Sigmoid colon (tissue), 7 donors: ENCODE measurements around the gene NEAT1. TPM values are rescaled to one million over a fixed set of nuclear protein-coding genes. Genes with fewer than 3 reads are reported as not detected.
"Not testable (repeated sequence)": the region's sequence is repeated elsewhere in the genome, so short reads cannot be mapped to it uniquely, and the experiment has no call there.

Experiments used
- DNase-seq: peaks from one replicate; pipeline ENCODE4 v3.0.0-alpha.2; 2019
- H3K27ac ChIP-seq, 4 donors: fragments of 200-600 bp; sonication (generic); one replicate each; pipeline ENCODE4 v1.5.1; 2016 to 2019; ENCODE audit warnings: mild to moderate bottlenecking in 1 of 4
- H3K27me3 ChIP-seq, 3 donors: fragments of 200-600 bp; sonication (generic); one replicate each; pipeline ENCODE4 v1.5.1; 2019; ENCODE audit warnings: mild to moderate bottlenecking in 1 of 3
- H3K36me3 ChIP-seq, 4 donors: fragments of 200-600 bp; sonication (generic); one replicate each; pipeline ENCODE4 v1.5.1; 2016 to 2019
- H3K4me1 ChIP-seq, 4 donors: fragments of 200-600 bp; sonication (generic); one replicate each; pipeline ENCODE4 v1.5.1; 2017 to 2019
- H3K4me3 ChIP-seq, 4 donors: fragments of 200-600 bp; sonication (generic); one replicate each; pipeline ENCODE4 v1.5.1; 2017 to 2019; ENCODE audit warnings: mild to moderate bottlenecking in 2 of 4, moderate library complexity in 1 of 4
- H3K9me3 ChIP-seq, 4 donors: fragments of 200-600 bp in 3 of 4; sonication (generic) in 3 of 4; one replicate each; pipeline versions ENCODE4 v1.5.1 to v1.6.1; 2013 to 2019
- EP300 ChIP-seq, 4 donors: sonication (generic); formaldehyde crosslinking; IDR thresholded peaks; one replicate each; pipeline ENCODE4 v1.6.1; 2017; ENCODE audit warnings: antibody characterized with exemption in 4 of 4
- POLR2A ChIP-seq, 2 donors: fragments of 450-650 bp; IDR thresholded peaks; one replicate each; pipeline ENCODE4 v1.6.1; 2016; ENCODE audit warnings: antibody characterized with exemption in 2 of 2, mild to moderate bottlenecking in 2 of 2, moderate library complexity in 2 of 2
- POLR2AphosphoS5 ChIP-seq, 4 donors: sonication (generic); formaldehyde crosslinking; IDR thresholded peaks; one replicate each; pipeline ENCODE4 v1.6.1; 2017; ENCODE audit warnings: antibody characterized with exemption in 4 of 4
- WGBS, 2 donors: extraction: QIAGEN DNeasy Blood & Tissue Kit; methylation state at CpG; one replicate each; pipeline ENCODE4 v1.1.7; 2013; 5-methylcytosine and 5-hydroxymethylcytosine counted together
- intact Hi-C: fragments of 100-400 bp; cut with DNase I; formaldehyde crosslinking; loops from one replicate; pipeline ENCODE4 v1.15.1; 2023
- polyA plus RNA-seq, 3 donors: library from polyadenylated mRNA; stranded (reverse); fragments of 200-250 nt; gene quantifications; one replicate each; pipeline ENCODE4 v1.2.3, GENCODE V29; 2013
- total RNA-seq, 4 donors: library from RNA; depleted of rRNA; stranded (reverse); fragments of >200 nt; gene quantifications; one replicate each; pipeline ENCODE4 v1.1.0, GENCODE V29; 2016
- TF ChIP-seq, protein P1 (sequence below), 4 experiments: fragments of 450-650 bp in 3 of 4; fragments of 200-600 bp in 1 of 4; IDR thresholded peaks; one replicate each; pipeline ENCODE4 v1.5.1; 2016 to 2019; ENCODE audit warnings: antibody characterized with exemption in 4 of 4, mild to moderate bottlenecking in 3 of 4, moderate library complexity in 2 of 4
- donor health status: healthy with polysubstance abuse.
- donor health status: Bipolar disorder and iron deficiency.
- donor health status: healthy.

The NEAT1 gene
- total and polyA plus RNA-seq, 7 donors: 26.8 to 587 (median 167) TPM

- Histone ChIP-seq H3K36me3 (peaks cover 22 to 62% (median 33%) of the 10 kb centered on the region in 4 donors), H3K4me1 (peaks cover 0 to 33% (median 28%) of the 10 kb centered on the region in 4 donors), H3K27me3 (no peaks in the 10 kb centered on the region), H3K9me3 (no peaks in the 10 kb centered on the region), H3K27ac (peak overlapping the region; percentile 64 to 100 (median 86)), H3K4me3 (no peak overlapping the region)
- 83% methylated on average over 11 of the region's 11 CpGs for WGBS, 2 donors
- peak; percentile 23 to 66 (median 50) for TF ChIP-seq POLR2AphosphoS5 (IDR thresholded peaks at IDR 0.05)
- no peak for TF ChIP-seq EP300 (IDR thresholded peaks at IDR 0.05)
- intact Hi-C loops: no loop called here
- DNase-seq: peak; percentile 76
These were observed 23.2 kb downstream of the NEAT1 start for GRCh38 chr11:65445604-65446445.

- DNase-seq: peak; percentile 82
- H3K27ac ChIP-seq: peak overlapping the region; percentile 64 to 100 (median 86)
- WGBS, 2 donors: 89 to 92% methylated on average over 11 of the region's 11 CpGs
- H3K27me3 ChIP-seq: no peaks in the 10 kb centered on the region
- peak; percentile 29 to 82 (median 60) for TF ChIP-seq POLR2AphosphoS5 (IDR thresholded peaks at IDR 0.05)
- no peak for TF ChIP-seq POLR2A (IDR thresholded peaks at IDR 0.05)
- TF ChIP-seq, protein P1, sequence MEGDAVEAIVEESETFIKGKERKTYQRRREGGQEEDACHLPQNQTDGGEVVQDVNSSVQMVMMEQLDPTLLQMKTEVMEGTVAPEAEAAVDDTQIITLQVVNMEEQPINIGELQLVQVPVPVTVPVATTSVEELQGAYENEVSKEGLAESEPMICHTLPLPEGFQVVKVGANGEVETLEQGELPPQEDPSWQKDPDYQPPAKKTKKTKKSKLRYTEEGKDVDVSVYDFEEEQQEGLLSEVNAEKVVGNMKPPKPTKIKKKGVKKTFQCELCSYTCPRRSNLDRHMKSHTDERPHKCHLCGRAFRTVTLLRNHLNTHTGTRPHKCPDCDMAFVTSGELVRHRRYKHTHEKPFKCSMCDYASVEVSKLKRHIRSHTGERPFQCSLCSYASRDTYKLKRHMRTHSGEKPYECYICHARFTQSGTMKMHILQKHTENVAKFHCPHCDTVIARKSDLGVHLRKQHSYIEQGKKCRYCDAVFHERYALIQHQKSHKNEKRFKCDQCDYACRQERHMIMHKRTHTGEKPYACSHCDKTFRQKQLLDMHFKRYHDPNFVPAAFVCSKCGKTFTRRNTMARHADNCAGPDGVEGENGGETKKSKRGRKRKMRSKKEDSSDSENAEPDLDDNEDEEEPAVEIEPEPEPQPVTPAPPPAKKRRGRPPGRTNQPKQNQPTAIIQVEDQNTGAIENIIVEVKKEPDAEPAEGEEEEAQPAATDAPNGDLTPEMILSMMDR (IDR thresholded peaks at IDR 0.05): no peak
- TF ChIP-seq EP300 (IDR thresholded peaks at IDR 0.05): no peak
- peaks cover 22 to 54% (median 32%) of the 10 kb centered on the region in 4 donors for H3K36me3 ChIP-seq
- intact Hi-C loops: no loop called here
- H3K9me3 ChIP-seq: no peaks in the 10 kb centered on the region
- H3K4me1 ChIP-seq: peaks cover 0 to 24% (median 22%) of the 10 kb centered on the region in 4 donors
- H3K4me3 ChIP-seq: no peak overlapping the region
These were observed 24.1 kb downstream of the NEAT1 start for GRCh38 chr11:65446446-65447277.

DNA sequence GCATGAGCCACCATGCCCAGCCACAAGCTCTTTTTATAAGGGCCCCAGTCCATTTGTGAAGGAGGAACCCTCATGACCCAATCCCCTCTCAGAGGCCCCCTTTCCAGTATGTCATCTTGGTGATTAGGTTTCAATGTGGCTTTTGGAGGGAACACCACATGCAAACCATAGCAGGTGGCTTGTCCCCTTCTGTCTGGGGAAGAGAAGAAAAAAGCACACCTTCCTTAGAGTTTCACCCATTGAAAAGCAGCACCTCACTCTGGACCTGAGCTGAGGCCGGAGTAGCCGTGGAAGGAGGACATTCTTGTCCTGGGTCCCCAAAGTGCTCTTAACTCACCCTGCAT lies 25.4 kb downstream of the NEAT1 start:
- Histone ChIP-seq H3K27me3 (no peaks in the 10 kb centered on the region), H3K9me3 (no peaks in the 10 kb centered on the region), H3K36me3 (peaks cover 21 to 40% (median 25%) of the 10 kb centered on the region in 4 donors), H3K27ac (peak overlapping the region; percentile 26 to 100 (median 86)), H3K4me1 (peaks cover 0 to 10% (median 9%) of the 10 kb centered on the region in 4 donors), H3K4me3 (no peak overlapping the region)
- intact Hi-C loops: no loop called here
- TF ChIP-seq POLR2A (IDR thresholded peaks at IDR 0.05) (no peak), POLR2AphosphoS5 (IDR thresholded peaks at IDR 0.05) (peak in 1 of 4 donors; percentile 75)
- no peak for DNase-seq
- 98 to 99% methylated on average over 2 of the region's 2 CpGs for WGBS, 2 donors

DNA sequence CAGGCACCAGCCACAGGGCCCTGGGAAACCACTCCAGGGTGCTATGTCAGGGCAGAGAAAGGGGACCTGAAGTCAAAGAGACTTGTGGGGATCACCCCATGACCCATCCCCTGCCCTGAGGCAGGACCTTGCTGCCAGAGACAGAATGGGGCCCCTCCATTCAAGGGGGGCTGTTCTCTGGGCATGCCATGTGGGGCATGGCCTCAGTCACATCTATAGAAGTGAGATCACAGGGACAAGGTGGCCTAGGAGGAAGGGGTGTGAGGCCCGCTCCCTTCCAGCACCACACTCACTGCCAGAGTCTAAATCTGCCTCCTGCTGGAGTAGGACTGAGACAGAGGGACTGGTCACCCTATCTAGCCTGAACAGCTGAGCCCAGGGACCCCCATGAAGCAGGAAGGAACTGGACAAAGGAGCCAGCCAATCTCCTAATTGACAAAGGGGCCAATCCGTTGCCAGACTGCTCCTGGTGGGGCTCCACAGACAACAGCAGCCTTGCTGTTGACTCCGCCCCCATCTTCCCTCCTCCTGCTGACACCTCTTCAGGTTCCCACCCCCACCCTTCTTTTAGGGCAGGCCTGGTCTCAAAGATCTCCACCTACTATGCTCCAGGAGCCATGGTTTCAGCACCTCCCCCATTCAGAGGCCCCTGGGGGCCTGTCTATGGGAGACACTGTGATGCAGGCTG lies 26.0 kb downstream of the NEAT1 start:
- TF ChIP-seq POLR2AphosphoS5 (IDR thresholded peaks at IDR 0.05) (peak in 2 of 4 donors; percentile 62 to 76), POLR2A (IDR thresholded peaks at IDR 0.05) (no peak)
- DNase-seq: peak; percentile 70
- Histone ChIP-seq H3K4me1 (peaks cover 0 to 5% (median 4%) of the 10 kb centered on the region in 4 donors), H3K27ac (peak overlapping the region; percentile 26 to 100 (median 86)), H3K36me3 (peaks cover 19 to 35% (median 21%) of the 10 kb centered on the region in 4 donors), H3K4me3 (no peak overlapping the region), H3K27me3 (no peaks in the 10 kb centered on the region), H3K9me3 (no peaks in the 10 kb centered on the region)
- WGBS, 2 donors: 83 to 90% methylated on average over 3 of the region's 3 CpGs
- intact Hi-C loops: no loop called here

GRCh38 chr11:65451301-65451700 lies 28.7 kb downstream of the NEAT1 start:
- H3K36me3 ChIP-seq, H3K27me3 ChIP-seq, DNase-seq, H3K4me3 ChIP-seq, intact Hi-C loops, H3K9me3 ChIP-seq, H3K27ac ChIP-seq: not testable (repeated sequence)
- WGBS, 2 donors: 90 to 95% methylated on average over 29 of the region's 30 CpGs
- H3K4me1 ChIP-seq: peaks cover 0 to 19% (median 11%) of the 10 kb centered on the region in 4 donors

GRCh38 chr11:65452259-65452658 lies 29.7 kb downstream of the NEAT1 start:
- intact Hi-C loops: not testable (repeated sequence)
- 34 to 85% methylated on average over 2 to 3 of the region's 3 CpGs for WGBS, 2 donors

More at GRCh38 chr11:65452259-65452658, 29.7 kb downstream of the NEAT1 start:
- DNase-seq, H3K9me3 ChIP-seq, H3K36me3 ChIP-seq, H3K27me3 ChIP-seq, H3K4me3 ChIP-seq: not testable (repeated sequence)
- Histone ChIP-seq H3K27ac (peak overlapping the region in 3 of 4 donors; percentile 87 to 90 (median 89)), H3K4me1 (peaks cover 0 to 19% (median 11%) of the 10 kb centered on the region in 4 donors)
